ENCODE data around the gene F11R. TPM values are rescaled to one million over a fixed set of nuclear protein-coding genes. Genes with fewer than 3 reads are reported as not detected.
"Not testable (repeated sequence)": the region's sequence is repeated elsewhere in the genome, so short reads cannot be mapped to it uniquely, and the experiment has no call there.

The F11R gene
- total and polyA plus RNA-seq, 10 of the 15 experiments (the other 5 are each of a cell fraction or from before 2014, with no cell fraction given) = 15.3 to 80.9 (median 24.3) TPM

GRCh38 chr1:161019111-161019660, 1.8 kb downstream of the F11R start:
- FAIRE-seq; H4K20me1 ChIP-seq (ENCODE audit: control insufficient read depth, insufficient read depth); H3K27me3 ChIP-seq (replicated peaks in 1 of 2; ENCODE audit: control insufficient read depth in 2 of 2, insufficient read depth in 2 of 2, low read length in 1 of 2); DNase-seq (ENCODE audit: low read depth, low spot score); BruUV-seq (replicated peaks); in situ Hi-C loops (cut with MboI); intact Hi-C loops (cut with micrococcal nuclease; ENCODE audit: unreplicated experiment); ATAC-seq; H3K9me3 ChIP-seq (replicated peaks; ENCODE audit: control insufficient read depth, insufficient read depth, low read length); H3K36me3 ChIP-seq (ENCODE audit: control insufficient read depth in 2 of 2, insufficient read depth in 2 of 2, low read length in 1 of 2); H3K9ac ChIP-seq (ENCODE audit: control insufficient read depth, insufficient read depth, low read length); H2AFZ ChIP-seq (ENCODE audit: control insufficient read depth, low read depth, low read length); H3K27ac ChIP-seq (ENCODE audit: control insufficient read depth, insufficient read depth): not testable (repeated sequence)
- peak; percentile 7; the same call in 1 of the 2 replicates for TF ChIP-seq SPI1 (IDR thresholded peaks at IDR 0.05; ENCODE audit: borderline replicate concordance, insufficient read depth, low read depth, low read length)
- ChIA-PET CTCF (interaction anchor here (0.9 to 2.6 kb wide), 11 partner anchors 14 to 78 kb away, joined by 3 to 13 read pairs (median 4); partner anchors contain the start of genes ARHGAP30 and USF1), RAD21 (ENCODE audit: unreplicated experiment) (interaction anchor here (0.9 to 4.4 kb wide), 9 partner anchors 11 to 78 kb away, joined by 3 to 40 read pairs (median 4); partner anchors contain the start of genes ARHGAP30, KLHDC9, TSTD1 and USF1), SMC1A (ENCODE audit: uncharacterized antibody, unreplicated experiment) (interaction anchor here (0.6 to 4.2 kb wide), 10 partner anchors 19 to 183 kb away, joined by 3 to 23 read pairs (median 3); partner anchors contain the start of genes ARHGAP30 and KLHDC9), POLR2A (interaction anchor here (0.5 to 2.8 kb wide), 12 partner anchors 12 to 265 kb away, joined by 3 to 36 read pairs (median 3); partner anchors contain the start of genes ARHGAP30, TSTD1 and USF1)
- 94% methylated on average over 15 of the region's 15 CpGs for WGBS (ENCODE audit: insufficient coverage, insufficient replicate concordance, low lambda C conversion rate, missing lambda C conversion rate)
- Histone ChIP-seq H3K4me2 (ENCODE audit: control insufficient read depth, insufficient read depth) (peak overlapping the region; percentile 88), H3K4me3 (peak overlapping the region; percentile 75), H3K4me1 (ENCODE audit: control insufficient read depth, insufficient read depth, low read length) (peaks cover 23% of the 10 kb centered on the region), H3K79me2 (ENCODE audit: control insufficient read depth, insufficient read depth, low read length) (peaks cover 37% of the 10 kb centered on the region)

GRCh38 chr1:161018631-161018930, 2.4 kb downstream of the F11R start:
- TF ChIP-seq HSF1 (IDR thresholded peaks at IDR 0.05; ENCODE audit: low read depth, low read length) (no peak), MTA2 (IDR thresholded peaks at IDR 0.05; ENCODE audit: low read depth) (no peak), SKIL (IDR thresholded peaks at IDR 0.05; ENCODE audit: low read depth, poor library complexity, severe bottlenecking) (no peak), HCFC1 (IDR thresholded peaks at IDR 0.05; ENCODE audit: low read length) (no peak), KDM1A (IDR thresholded peaks at IDR 0.05; ENCODE audit: borderline replicate concordance) (no peak), KLF5 (IDR thresholded peaks at IDR 0.05; ENCODE audit: partially characterized antibody) (no peak)
- 100% methylated on average over 1 of the region's 1 CpG for WGBS (ENCODE audit: insufficient coverage, insufficient replicate concordance, low lambda C conversion rate, missing lambda C conversion rate)
- Histone ChIP-seq H3K27me3 (replicated peaks in 1 of 2; ENCODE audit: control insufficient read depth in 2 of 2, insufficient read depth in 2 of 2, low read length in 1 of 2) (no peaks in the 10 kb centered on the region), H3K4me3 (peak overlapping the region; percentile 28), H4K20me1 (ENCODE audit: control insufficient read depth, insufficient read depth) (no peaks in the 10 kb centered on the region), H3K4me1 (ENCODE audit: control insufficient read depth, insufficient read depth, low read length) (peaks cover 27% of the 10 kb centered on the region), H3K79me2 (ENCODE audit: control insufficient read depth, insufficient read depth, low read length) (peaks cover 42% of the 10 kb centered on the region), H3K27ac (ENCODE audit: control insufficient read depth, insufficient read depth) (peak overlapping the region; percentile 18; the same call in 1 of the 2 replicates), H3K9me3 (replicated peaks; ENCODE audit: control insufficient read depth, insufficient read depth, low read length) (no peaks in the 10 kb centered on the region), H2AFZ (ENCODE audit: control insufficient read depth, low read depth, low read length) (no peak overlapping the region), H3K36me3 (ENCODE audit: control insufficient read depth in 2 of 2, insufficient read depth in 2 of 2, low read length in 1 of 2) (no peaks in the 10 kb centered on the region), H3K4me2 (ENCODE audit: control insufficient read depth, insufficient read depth) (peak overlapping the region; percentile 64), H3K9ac (ENCODE audit: control insufficient read depth, insufficient read depth, low read length) (no peak overlapping the region; the same call in 1 of the 2 replicates)
- BruUV-seq (replicated peaks) = no TSS peak
- in situ Hi-C loops (cut with MboI) (no loop called here), intact Hi-C loops (cut with micrococcal nuclease; ENCODE audit: unreplicated experiment) (no loop called here)
- SMC1A ChIA-PET (ENCODE audit: uncharacterized antibody, unreplicated experiment) = interaction anchor here (0.7 to 4.2 kb wide), 11 partner anchors 11 to 182 kb away, joined by 3 to 23 read pairs (median 4); partner anchors contain the start of genes ARHGAP30 and KLHDC9
- CTCF ChIA-PET = interaction anchor here (0.9 to 2.1 kb wide), 13 partner anchors 14 to 79 kb away, joined by 3 to 9 read pairs (median 3); partner anchors contain the start of genes ITLN2 and USF1
- ATAC-seq = no peak
- no peak for DNase-seq (ENCODE audit: low read depth, low spot score)
- POLR2A ChIA-PET = interaction anchor here (0.7 to 2.1 kb wide), 8 partner anchors 14 to 260 kb away, joined by 3 to 13 read pairs (median 4); partner anchors contain the start of genes ARHGAP30 and TSTD1
- no peak for FAIRE-seq
- RAD21 ChIA-PET (ENCODE audit: unreplicated experiment) = interaction anchor here (0.9 to 4.4 kb wide), 9 partner anchors 10 to 51 kb away, joined by 3 to 40 read pairs (median 4); partner anchors contain the start of genes ARHGAP30 and USF1

Data from GM12878 (cell line).